Mammary epithelial cell (primary cell): Measurements from ENCODE around the gene OLFM2.

Experiments used
- EZH2 ChIP-seq: IDR thresholded peaks from 2 replicates; pipeline ENCODE4 v1.6.1; 2012; ENCODE audit warnings: low read length, inconsistent platforms, borderline replicate concordance
- TF ChIP-seq, protein P1 (sequence below), 2 donors: IDR thresholded peaks in 1 of 2; conservative IDR thresholded peaks in 1 of 2; 2 replicates each; pipeline ENCODE4 v1.5.1; 2011 to 2012; ENCODE audit warnings: inconsistent platforms in 2 of 2, low read length in 2 of 2, mild to moderate bottlenecking in 2 of 2, control low read depth in 1 of 2, low read depth in 1 of 2; ENCODE audit not compliant: insufficient read depth in 1 of 2; ENCODE audit errors: extremely low read depth in 1 of 2

DNA sequence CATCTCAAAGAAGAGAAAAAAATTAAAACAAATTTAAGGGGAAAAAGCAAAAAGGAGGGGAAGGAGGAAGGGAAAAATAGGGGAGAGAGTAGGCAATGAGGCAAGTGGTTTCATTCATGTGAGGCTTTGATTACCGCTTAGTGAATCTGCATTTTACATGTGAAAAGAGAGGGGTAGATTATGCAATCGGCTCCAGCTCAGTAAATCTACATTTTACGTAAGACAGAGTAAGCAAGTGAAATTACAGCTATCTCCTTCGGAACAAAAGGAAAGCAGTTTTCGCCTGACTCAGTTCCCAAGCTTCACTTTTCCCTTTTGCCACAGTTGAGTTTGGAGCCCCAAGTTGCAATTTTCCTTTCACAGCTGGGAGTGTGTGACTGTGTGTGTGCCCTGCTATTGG, 16.0 kb upstream of the OLFM2 start:
- TF ChIP-seq, protein P1, sequence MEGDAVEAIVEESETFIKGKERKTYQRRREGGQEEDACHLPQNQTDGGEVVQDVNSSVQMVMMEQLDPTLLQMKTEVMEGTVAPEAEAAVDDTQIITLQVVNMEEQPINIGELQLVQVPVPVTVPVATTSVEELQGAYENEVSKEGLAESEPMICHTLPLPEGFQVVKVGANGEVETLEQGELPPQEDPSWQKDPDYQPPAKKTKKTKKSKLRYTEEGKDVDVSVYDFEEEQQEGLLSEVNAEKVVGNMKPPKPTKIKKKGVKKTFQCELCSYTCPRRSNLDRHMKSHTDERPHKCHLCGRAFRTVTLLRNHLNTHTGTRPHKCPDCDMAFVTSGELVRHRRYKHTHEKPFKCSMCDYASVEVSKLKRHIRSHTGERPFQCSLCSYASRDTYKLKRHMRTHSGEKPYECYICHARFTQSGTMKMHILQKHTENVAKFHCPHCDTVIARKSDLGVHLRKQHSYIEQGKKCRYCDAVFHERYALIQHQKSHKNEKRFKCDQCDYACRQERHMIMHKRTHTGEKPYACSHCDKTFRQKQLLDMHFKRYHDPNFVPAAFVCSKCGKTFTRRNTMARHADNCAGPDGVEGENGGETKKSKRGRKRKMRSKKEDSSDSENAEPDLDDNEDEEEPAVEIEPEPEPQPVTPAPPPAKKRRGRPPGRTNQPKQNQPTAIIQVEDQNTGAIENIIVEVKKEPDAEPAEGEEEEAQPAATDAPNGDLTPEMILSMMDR (conservative IDR thresholded peaks at IDR 0.05 in 1 of 2, IDR thresholded peaks at IDR 0.05 in 1 of 2; ENCODE audit: extremely low read depth in 1 of 2, insufficient read depth in 1 of 2, low read depth in 1 of 2, low read length in 2 of 2), result no peak
- no peak for TF ChIP-seq EZH2
